Endothelial cell of umbilical vein (primary cell): ENCODE results near the gene ZNF625. TPM values are rescaled to one million over a fixed set of nuclear protein-coding genes. Genes with fewer than 3 reads are reported as not detected.

Experiments
- BruUV-seq: library from RNA; stranded (reverse); fragments of 400-500 nt; replicated peaks from 2 replicates; lab custom pipeline; 2021; lab: Mats Ljungman, UMichigan
- CTCF ChIA-PET: fragments of 300-600, 350-600 bp; sonication (Branson Sonifier 250); formaldehyde crosslinking; loops from one replicate; lab custom pipeline; 2021; ENCODE audit warnings: antibody characterized with exemption, inconsistent platforms; lab: Charles Lee
- POLR2A ChIA-PET: fragments of 300-600, 350-600 bp; sonication (Branson Sonifier 250); formaldehyde crosslinking; loops from one replicate; lab custom pipeline; 2021; ENCODE audit warnings: antibody characterized with exemption, inconsistent platforms; lab: Charles Lee
- DNase-seq: peaks from one replicate; pipeline ENCODE4 v3.0.0-alpha.2; 2011; ENCODE audit warnings: low read depth, low spot score
- FAIRE-seq: peaks from 2 replicates; lab custom pipeline; 2011; peaks lifted over from hg19 to GRCh38; lab: Jason Lieb, UNC
- H2AFZ ChIP-seq: 2 replicates; pipeline ENCODE4 v1.6.0; 2012; ENCODE audit warnings: low read depth, low read length, control low read depth, inconsistent platforms
- H3K27ac ChIP-seq: 2 replicates; pipeline ENCODE4 v1.5.1; 2011; ENCODE audit warnings: low read depth, mild to moderate bottlenecking, control low read depth, low read length, moderate library complexity; ENCODE audit not compliant: insufficient read depth
- H3K27me3 ChIP-seq, 2 experiments: 2 replicates each; pipeline versions ENCODE4 v1.6.0 to v1.6.1; 2011; ENCODE audit warnings: low read length in 2 of 2, mixed read lengths in 1 of 2; ENCODE audit not compliant: control insufficient read depth in 2 of 2, insufficient read depth in 2 of 2
- H3K36me3 ChIP-seq, 2 experiments: 2 replicates in 1 of 2; 3 replicates in 1 of 2; pipeline ENCODE4 v1.5.1; 2011; ENCODE audit warnings: low read length in 2 of 2, mild to moderate bottlenecking in 1 of 2, moderate library complexity in 1 of 2; ENCODE audit not compliant: control insufficient read depth in 2 of 2, insufficient read depth in 2 of 2; ENCODE audit errors: extremely low read depth in 1 of 2
- H3K4me1 ChIP-seq: 3 replicates; pipeline ENCODE4 v1.5.1; 2011; ENCODE audit warnings: mild to moderate bottlenecking, low read length; ENCODE audit not compliant: control insufficient read depth, insufficient read depth; ENCODE audit errors: extremely low read depth
- H3K4me2 ChIP-seq: 2 replicates; pipeline ENCODE4 v1.6.1; 2011; ENCODE audit warnings: low read length, control low read depth, mixed read lengths; ENCODE audit not compliant: insufficient read depth
- H3K4me3 ChIP-seq, 3 experiments: fragments of 200-600 bp in 1 of 3; sonication (generic), shearing (Covaris generic) in 1 of 3; replicated peaks in 1 of 3; 2 replicates each; pipeline ENCODE4 v1.5.1; 2011 to 2016; ENCODE audit warnings: control low read depth in 3 of 3, low read length in 3 of 3, mild to moderate bottlenecking in 2 of 3, inconsistent platforms in 1 of 3, low read depth in 1 of 3, moderate library complexity in 1 of 3; ENCODE audit not compliant: insufficient read depth in 1 of 3
- H3K79me2 ChIP-seq: 2 replicates; pipeline ENCODE4 v1.6.0; 2012; ENCODE audit warnings: low read length, inconsistent platforms; ENCODE audit not compliant: control insufficient read depth, insufficient read depth
- H3K9ac ChIP-seq: replicated peaks from 2 replicates; pipeline ENCODE3; 2011; ENCODE audit warnings: low read length, control low read depth; ENCODE audit not compliant: insufficient read depth; ENCODE audit errors: extremely low read depth
- H3K9me1 ChIP-seq: replicated peaks from 3 replicates; pipeline ENCODE4 v1.6.0; 2011; ENCODE audit warnings: mild to moderate bottlenecking, low read length; ENCODE audit not compliant: control insufficient read depth, insufficient read depth; ENCODE audit errors: extremely low read depth
- H3K9me3 ChIP-seq: replicated peaks from 2 replicates; pipeline ENCODE4 v1.5.1; 2012; ENCODE audit warnings: low read length, inconsistent platforms; ENCODE audit not compliant: control insufficient read depth, insufficient read depth
- H4K20me1 ChIP-seq: replicated peaks from 2 replicates; pipeline ENCODE3; 2011; ENCODE audit warnings: mild to moderate bottlenecking, low read length; ENCODE audit not compliant: control insufficient read depth, insufficient read depth; ENCODE audit errors: extremely low read depth
- CTCF ChIP-seq, 2 donors: IDR thresholded peaks; 1 replicate in 1 of 2; 2 replicates in 1 of 2; pipeline ENCODE4 v1.5.1; 2011; ENCODE audit warnings: low read length in 2 of 2, mild to moderate bottlenecking in 2 of 2, moderate library complexity in 2 of 2, control low read depth in 1 of 2, inconsistent platforms in 1 of 2, low read depth in 1 of 2; ENCODE audit not compliant: insufficient read depth in 1 of 2; ENCODE audit errors: extremely low read depth in 1 of 2
- GATA2 ChIP-seq: IDR thresholded peaks from 2 replicates; pipeline ENCODE4 v1.7.0; 2011; ENCODE audit warnings: low read depth, mild to moderate bottlenecking, moderate library complexity, mixed read lengths, low read length; ENCODE audit not compliant: insufficient read length, insufficient read depth
- JUN ChIP-seq: IDR thresholded peaks from 2 replicates; pipeline ENCODE4 v1.6.1; 2011; ENCODE audit warnings: borderline replicate concordance, low read depth; ENCODE audit not compliant: insufficient read length, insufficient read depth
- MAX ChIP-seq: IDR thresholded peaks from 2 replicates; pipeline ENCODE4 v1.6.1; 2011; ENCODE audit not compliant: insufficient read depth, insufficient read length
- POLR2A ChIP-seq: IDR thresholded peaks from 2 replicates; pipeline ENCODE4 v1.6.1; 2012; ENCODE audit warnings: low read depth, mild to moderate bottlenecking, control low read depth, low read length
- POLR2AphosphoS5 ChIP-seq: IDR thresholded peaks from 2 replicates; pipeline ENCODE4 v1.6.1; 2012; ENCODE audit warnings: low read depth, mild to moderate bottlenecking, control low read depth, low read length, moderate library complexity; ENCODE audit not compliant: insufficient read depth
- dilution Hi-C: fragments of 300-500 bp; cut with MboI; formaldehyde crosslinking; loops from one replicate; pipeline ENCODE4 v1.15.0; 2019; ENCODE audit warnings: low sequenced_read_pairs; ENCODE audit not compliant: extremely low pct_ligation_motif_present
- intact Hi-C: fragments of 100-400 bp; cut with micrococcal nuclease; formaldehyde crosslinking; loops from one replicate; pipeline ENCODE4 v1.10.0; 2022
- polyA plus RNA-seq, 4 experiments: library from polyadenylated mRNA; depleted of rRNA in 3 of 4; stranded (reverse) in 3 of 4; unstranded in 1 of 4; fragments of >200 nt; gene quantifications; 2 replicates each; pipeline versions ENCODE4 v1.2.1 to v1.2.3, GENCODE V29; 2011 to 2012; ENCODE audit warnings: missing spikeins in 1 of 4
- total RNA-seq: library from RNA; stranded (reverse); gene quantifications from 2 replicates; pipeline ENCODE4 v1.2.3, GENCODE V29; 2021

ZNF625 gene
- total and polyA plus RNA-seq, 2 donors (not counting 3 experiments of a cell fraction or from before 2014, with no cell fraction given) = 0.90 to 6.7 TPM

DNA sequence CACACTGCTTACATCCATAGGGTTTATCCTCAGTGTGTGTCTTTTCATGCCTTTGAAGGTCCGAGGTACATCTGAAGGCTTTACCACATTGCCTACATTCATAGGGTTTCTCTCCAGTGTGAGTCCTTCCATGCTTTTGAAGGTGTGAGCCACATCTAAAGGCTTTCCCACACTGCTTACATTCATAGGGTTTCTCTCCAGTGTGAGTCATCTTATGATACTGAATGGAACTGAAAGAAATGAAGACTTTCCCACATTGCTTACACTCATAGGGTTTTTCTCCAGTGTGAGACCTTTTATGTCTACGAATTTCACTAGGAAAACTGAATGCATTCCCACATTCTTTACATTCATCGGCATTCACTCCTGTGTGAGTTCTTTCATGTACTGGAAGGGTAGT, 23.5 kb downstream of the ZNF625 start:
- dilution Hi-C loops = no loop called here
- FAIRE-seq = no peak
- intact Hi-C loops = no loop called here
- Histone ChIP-seq H3K4me3 (no peak overlapping the region), H3K9ac (no peak overlapping the region), H3K9me1 (no peaks in the 10 kb centered on the region), H3K36me3 (peaks cover 4 to 15% of the 10 kb centered on the region in 2 experiments), H3K79me2 (no peaks in the 10 kb centered on the region), H2AFZ (no peak overlapping the region), H3K4me2 (no peak overlapping the region), H4K20me1 (no peaks in the 10 kb centered on the region), H3K4me1 (no peaks in the 10 kb centered on the region), H3K27ac (no peak overlapping the region), H3K27me3 (no peaks in the 10 kb centered on the region), H3K9me3 (peaks cover 18% of the 10 kb centered on the region)
- TF ChIP-seq POLR2A (no peak), CTCF (IDR thresholded peaks at IDR 0.05; ENCODE audit: extremely low read depth in 1 of 2, insufficient read depth in 1 of 2, low read depth in 1 of 2, low read length in 2 of 2) (no peak), POLR2AphosphoS5 (no peak), GATA2 (no peak), JUN (no peak), MAX (no peak)
- BruUV-seq = no TSS peak
- ChIA-PET POLR2A (no interaction called here), CTCF (no interaction called here)
- DNase-seq = no peak
